Measurements from ENCODE around the gene RBM5.

DNA sequence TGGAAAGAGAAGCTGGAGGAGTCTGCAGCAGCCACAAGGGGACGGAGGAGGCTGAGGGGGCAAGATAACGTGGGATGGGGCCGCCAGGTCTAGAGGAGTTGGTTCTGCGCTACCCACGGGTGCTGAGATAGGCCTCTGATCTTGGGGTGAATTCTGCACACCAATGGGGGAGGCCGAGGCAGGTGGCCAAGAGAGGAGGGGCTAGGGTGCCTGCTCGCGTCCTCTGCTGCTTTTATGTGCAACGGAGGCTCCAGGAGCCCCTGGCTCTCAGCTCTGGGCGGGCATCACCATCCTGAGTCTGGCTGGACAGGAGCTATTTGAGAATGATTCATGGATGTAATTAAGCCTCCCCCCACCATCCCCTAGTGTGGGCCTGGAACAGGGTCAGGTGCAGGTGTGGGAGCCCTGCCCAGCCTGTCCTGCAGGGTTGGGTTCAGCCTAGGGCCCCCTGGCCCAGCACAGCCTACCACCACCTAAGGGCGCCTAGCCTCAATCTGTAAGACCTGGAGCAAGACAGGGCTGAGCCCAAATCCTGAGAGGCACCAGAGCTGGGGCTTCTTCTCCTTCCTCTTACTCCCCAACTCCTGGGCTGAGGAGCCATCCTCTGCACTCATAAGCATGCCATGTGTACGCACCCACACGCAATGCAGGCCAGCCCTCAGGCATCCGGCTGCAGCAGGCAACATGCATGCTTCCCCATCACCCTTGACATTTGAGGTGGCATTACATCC is 34.1 kb downstream of the RBM5 start:
- TF ChIP-seq, protein P1, sequence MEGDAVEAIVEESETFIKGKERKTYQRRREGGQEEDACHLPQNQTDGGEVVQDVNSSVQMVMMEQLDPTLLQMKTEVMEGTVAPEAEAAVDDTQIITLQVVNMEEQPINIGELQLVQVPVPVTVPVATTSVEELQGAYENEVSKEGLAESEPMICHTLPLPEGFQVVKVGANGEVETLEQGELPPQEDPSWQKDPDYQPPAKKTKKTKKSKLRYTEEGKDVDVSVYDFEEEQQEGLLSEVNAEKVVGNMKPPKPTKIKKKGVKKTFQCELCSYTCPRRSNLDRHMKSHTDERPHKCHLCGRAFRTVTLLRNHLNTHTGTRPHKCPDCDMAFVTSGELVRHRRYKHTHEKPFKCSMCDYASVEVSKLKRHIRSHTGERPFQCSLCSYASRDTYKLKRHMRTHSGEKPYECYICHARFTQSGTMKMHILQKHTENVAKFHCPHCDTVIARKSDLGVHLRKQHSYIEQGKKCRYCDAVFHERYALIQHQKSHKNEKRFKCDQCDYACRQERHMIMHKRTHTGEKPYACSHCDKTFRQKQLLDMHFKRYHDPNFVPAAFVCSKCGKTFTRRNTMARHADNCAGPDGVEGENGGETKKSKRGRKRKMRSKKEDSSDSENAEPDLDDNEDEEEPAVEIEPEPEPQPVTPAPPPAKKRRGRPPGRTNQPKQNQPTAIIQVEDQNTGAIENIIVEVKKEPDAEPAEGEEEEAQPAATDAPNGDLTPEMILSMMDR (IDR thresholded peaks at IDR 0.05; ENCODE audit: insufficient read depth, low read depth, low read length), result no peak
- TF ChIP-seq EZH2 (IDR thresholded peaks at IDR 0.05; ENCODE audit: insufficient read depth, low read length), result no peak
